ENCODE data around the gene SOCS7. TPM values are rescaled to one million over a fixed set of nuclear protein-coding genes. Genes with fewer than 3 reads are reported as not detected.

SOCS7 gene
- total RNA-seq, 2 experiments from 2014 or later: 13.7 to 16.9 TPM

DNA sequence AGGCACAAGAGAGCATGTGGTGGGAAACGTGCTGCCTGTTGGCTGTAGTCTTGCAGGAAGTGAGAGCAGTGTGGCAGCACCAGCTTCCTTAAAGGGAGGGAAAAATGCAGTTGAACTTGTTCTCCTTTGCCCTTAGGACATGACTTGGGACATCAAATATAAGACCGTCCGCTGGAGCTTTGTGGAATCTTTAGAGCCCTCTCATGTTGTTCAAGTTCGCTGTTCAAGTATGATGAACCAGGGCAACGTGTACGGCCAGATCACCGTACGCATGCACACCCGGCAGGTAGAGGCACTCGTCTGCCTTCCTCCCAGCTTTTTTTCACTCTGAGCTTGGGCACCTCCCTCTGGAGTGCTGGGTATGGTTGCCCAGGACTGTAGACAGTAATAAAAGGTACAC lies 31.2 kb upstream of the SOCS7 start:
- intact Hi-C loops (cut with DNase I, micrococcal nuclease): no loop called here
- H3K27me3 Mint-ChIP-seq: no peaks in the 10 kb centered on the region
- no peak for TF ChIP-seq CTCF (IDR thresholded peaks at IDR 0.05)

GRCh38 chr17:38322156-38322779 lies 29.4 kb upstream of the SOCS7 start:
- no peak overlapping the region for H3K4me3 ChIP-seq (ENCODE audit: low read length)
- Mint-ChIP-seq H3K27me3 (no peaks in the 10 kb centered on the region), H3K36me3 (ENCODE audit: low read depth) (peaks cover 43% of the 10 kb centered on the region), H3K4me1 (ENCODE audit: low read depth) (peaks cover 9% of the 10 kb centered on the region), H3K9me3 (no peaks in the 10 kb centered on the region), H3K4me3 (no peak overlapping the region), H3K27ac (no peak overlapping the region)
- no peaks in the 10 kb centered on the region for H3K27me3 ChIP-seq (ENCODE audit: control insufficient read depth in 1 of 2, insufficient read depth in 2 of 2, low read length in 2 of 2)
- no peaks in the 10 kb centered on the region for H3K4me1 ChIP-seq (ENCODE audit: insufficient read depth, low read length)
- CTCF ChIA-PET: interaction anchor here (0.7 to 1.3 kb wide), 5 partner anchors 9 to 92 kb away, joined by 3 read pairs; no protein-coding TSS in a partner anchor
- intact Hi-C loops (cut with DNase I, micrococcal nuclease): no loop called here
- ATAC-seq (ENCODE audit: poor library complexity): peak; percentile 96
- H3K27ac ChIP-seq (ENCODE audit: low read depth in 1 of 2, low read length in 2 of 2): no peak overlapping the region
- peak; percentile 82 for TF ChIP-seq CTCF (IDR thresholded peaks at IDR 0.05)
- peaks cover 14% of the 10 kb centered on the region for H3K36me3 ChIP-seq (ENCODE audit: insufficient read depth, low read length)
- H3K9me3 ChIP-seq (ENCODE audit: control insufficient read depth in 1 of 2, insufficient read depth in 1 of 2, low read length in 2 of 2): no peaks in the 10 kb centered on the region
- peak; percentile 57 to 81 (median 66) for DNase-seq
- POLR2A ChIA-PET: no interaction called here

More for the DNA sequence above, 31.2 kb upstream of the SOCS7 start:
- no peak overlapping the region for H3K4me3 Mint-ChIP-seq
- H3K4me1 ChIP-seq (ENCODE audit: insufficient read depth, low read length): no peaks in the 10 kb centered on the region
- peaks cover 54% of the 10 kb centered on the region for H3K36me3 Mint-ChIP-seq (ENCODE audit: low read depth)
- no peaks in the 10 kb centered on the region for H3K27me3 ChIP-seq (ENCODE audit: control insufficient read depth in 1 of 2, insufficient read depth in 2 of 2, low read length in 2 of 2)
- ATAC-seq (ENCODE audit: poor library complexity) (no peak), DNase-seq (no peak)
- no peaks in the 10 kb centered on the region for H3K9me3 ChIP-seq (ENCODE audit: control insufficient read depth in 1 of 2, insufficient read depth in 1 of 2, low read length in 2 of 2)
- H3K4me3 ChIP-seq (ENCODE audit: low read length): no peak overlapping the region
- POLR2A ChIA-PET: no interaction called here
- H3K9me3 Mint-ChIP-seq: no peaks in the 10 kb centered on the region
- H3K27ac Mint-ChIP-seq: no peak overlapping the region
- no peaks in the 10 kb centered on the region for H3K4me1 Mint-ChIP-seq (ENCODE audit: low read depth)
- CTCF ChIA-PET: no interaction called here
- H3K36me3 ChIP-seq (ENCODE audit: insufficient read depth, low read length): peaks cover 14% of the 10 kb centered on the region
- H3K27ac ChIP-seq (ENCODE audit: low read depth in 1 of 2, low read length in 2 of 2): no peak overlapping the region

- Histone ChIP-seq H3K36me3 (ENCODE audit: insufficient read depth, low read length) (peaks cover 14% of the 10 kb centered on the region), H3K27ac (ENCODE audit: low read depth in 1 of 2, low read length in 2 of 2) (no peak overlapping the region), H3K27me3 (ENCODE audit: control insufficient read depth in 1 of 2, insufficient read depth in 2 of 2, low read length in 2 of 2) (no peaks in the 10 kb centered on the region), H3K4me1 (ENCODE audit: insufficient read depth, low read length) (no peaks in the 10 kb centered on the region), H3K4me3 (ENCODE audit: low read length) (no peak overlapping the region), H3K9me3 (ENCODE audit: control insufficient read depth in 1 of 2, insufficient read depth in 1 of 2, low read length in 2 of 2) (no peaks in the 10 kb centered on the region)
- DNase-seq (no peak), ATAC-seq (ENCODE audit: poor library complexity) (no peak)
- ChIA-PET POLR2A (no interaction called here), CTCF (interaction anchor here (0.9 to 1.1 kb wide), 2 partner anchors 26 to 92 kb away, joined by 3 read pairs; no protein-coding TSS in a partner anchor)
- Mint-ChIP-seq H3K4me1 (ENCODE audit: low read depth) (peaks cover 14% of the 10 kb centered on the region), H3K9me3 (no peaks in the 10 kb centered on the region), H3K36me3 (ENCODE audit: low read depth) (peaks cover 40% of the 10 kb centered on the region), H3K27ac (no peak overlapping the region), H3K27me3 (no peaks in the 10 kb centered on the region), H3K4me3 (no peak overlapping the region)
- no peak for TF ChIP-seq CTCF (IDR thresholded peaks at IDR 0.05)
- intact Hi-C loops (cut with DNase I, micrococcal nuclease): no loop called here
Observed at GRCh38 chr17:38322897-38323296, 28.7 kb upstream of the SOCS7 start.

Measured in CD4-positive, alpha-beta T cell (primary cell).